SIG-M5 treated with dmso at 0.1 percent for 504 hours (cell line): Measurements from ENCODE around the gene CSRP3.

Experiments
- DNase-seq: peaks from one replicate; lab custom pipeline; 2025; ENCODE audit not compliant: unreplicated experiment; lab: John Stamatoyannopoulos, UW

CSRP3 gene

DNA sequence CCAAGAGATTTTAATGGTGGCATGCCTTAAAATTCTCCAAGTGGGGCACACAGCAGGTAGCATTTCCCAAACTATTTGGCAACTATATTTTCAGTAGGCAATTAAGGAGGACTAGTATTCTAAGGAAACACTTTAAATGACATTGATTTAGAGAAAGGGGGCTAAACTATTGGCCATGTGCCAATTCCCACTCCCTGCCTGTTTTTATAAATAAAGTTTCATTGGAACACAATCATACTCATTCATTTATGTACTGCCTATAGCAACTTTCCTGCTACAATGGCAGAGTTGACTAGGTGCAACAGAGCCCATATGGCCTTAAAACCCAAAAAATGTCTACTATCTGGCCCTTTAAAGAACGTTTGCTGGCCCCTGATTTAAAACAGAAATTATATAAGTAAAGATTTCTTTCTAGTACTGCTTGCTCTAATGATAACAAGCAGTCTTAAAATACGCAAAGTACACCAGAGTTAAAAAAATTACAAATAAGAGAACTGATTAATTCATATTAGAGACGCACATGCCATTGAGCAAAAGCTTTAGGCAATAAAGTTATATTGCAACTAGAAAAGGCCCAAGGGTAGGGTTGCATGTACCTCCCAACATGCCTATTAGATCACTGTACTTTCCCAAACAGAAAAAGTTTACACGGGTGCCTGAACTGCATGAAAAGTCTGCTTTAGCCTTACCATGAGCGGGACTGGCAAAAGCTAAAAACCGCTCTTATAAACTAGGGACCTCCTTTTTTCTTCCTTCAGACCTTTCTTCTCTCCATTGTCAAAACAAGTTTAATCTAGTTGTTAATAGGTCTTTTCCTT, 24.8 kb upstream of the CSRP3 start:
- no peak for DNase-seq

DNA sequence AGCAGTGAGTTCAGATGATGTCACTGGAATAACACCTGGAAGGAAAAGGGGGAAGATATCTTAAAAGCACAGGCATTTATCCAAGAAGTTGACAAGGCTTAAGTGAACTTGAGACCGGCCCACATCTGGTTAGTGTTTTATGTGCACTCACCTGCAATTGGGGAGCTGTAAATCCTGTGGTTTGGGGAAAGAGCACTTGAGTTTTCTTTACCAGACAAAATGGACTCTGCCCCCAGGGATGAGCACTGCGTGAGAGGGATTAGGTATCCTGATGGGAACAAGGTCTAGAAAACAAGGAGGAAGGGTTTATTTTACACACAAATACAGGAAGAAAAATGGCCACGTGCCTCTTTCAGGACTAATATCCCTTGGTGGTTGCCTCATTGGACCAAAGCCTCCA, 23.8 kb upstream of the CSRP3 start:
- no peak for DNase-seq

DNA sequence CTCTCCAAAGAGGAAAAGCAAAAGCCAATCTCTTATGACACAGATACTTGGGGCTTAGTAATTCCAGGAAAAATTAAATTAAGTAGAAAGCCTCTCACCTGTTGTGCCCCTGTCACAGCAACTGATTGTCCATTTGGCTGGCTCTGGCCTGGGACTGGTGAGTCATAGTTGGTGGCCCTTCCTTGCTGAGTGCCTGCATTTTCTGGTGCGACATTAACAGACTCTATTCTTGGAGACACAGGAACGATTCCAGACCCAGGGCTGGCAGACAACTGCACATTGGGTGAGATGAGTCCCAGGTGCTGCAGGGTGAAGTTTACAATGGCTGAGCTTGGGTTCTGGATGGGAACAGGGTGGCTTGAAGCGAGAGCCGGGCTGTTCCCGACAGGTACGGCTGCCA, 23.3 kb upstream of the CSRP3 start:
- no peak for DNase-seq

DNA sequence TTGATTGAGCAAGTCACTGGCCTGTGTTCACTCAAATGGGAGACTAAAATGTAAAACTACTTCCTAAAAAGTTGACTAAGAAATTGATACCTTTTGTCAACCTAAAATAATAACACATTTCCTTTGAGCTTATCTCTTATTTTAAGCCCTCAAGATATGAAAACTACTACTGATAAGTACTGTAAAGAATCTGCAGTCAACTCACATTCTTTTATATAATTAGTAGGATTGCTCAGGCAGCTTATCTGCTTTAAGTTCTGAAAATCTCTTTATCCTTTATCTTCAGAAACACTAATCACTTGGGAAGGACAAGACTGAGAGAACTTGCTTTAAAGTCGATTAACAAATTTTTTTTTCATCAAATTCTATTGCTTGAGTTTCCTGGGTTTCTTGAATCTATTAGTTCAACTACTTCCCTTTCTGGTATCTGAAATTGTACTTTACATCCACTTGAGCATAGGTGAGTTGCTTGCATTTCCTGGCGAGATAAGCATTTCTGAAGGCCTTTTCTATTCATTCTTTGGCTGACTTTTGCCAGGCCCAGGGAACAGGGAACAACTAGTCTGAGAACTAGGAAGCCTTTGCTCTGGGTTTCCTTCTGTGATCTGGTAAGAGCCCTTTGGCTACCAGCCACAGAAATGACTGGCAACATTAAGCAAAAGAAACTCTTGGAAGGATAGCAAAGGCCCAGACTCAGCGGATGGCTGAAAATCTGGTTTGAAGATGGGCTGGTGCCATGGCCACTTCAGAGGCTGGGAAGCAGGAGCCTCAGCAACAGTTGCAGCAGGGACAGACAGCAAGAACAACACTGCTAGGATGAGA, 19.3 kb upstream of the CSRP3 start:
- no peak for DNase-seq

DNA sequence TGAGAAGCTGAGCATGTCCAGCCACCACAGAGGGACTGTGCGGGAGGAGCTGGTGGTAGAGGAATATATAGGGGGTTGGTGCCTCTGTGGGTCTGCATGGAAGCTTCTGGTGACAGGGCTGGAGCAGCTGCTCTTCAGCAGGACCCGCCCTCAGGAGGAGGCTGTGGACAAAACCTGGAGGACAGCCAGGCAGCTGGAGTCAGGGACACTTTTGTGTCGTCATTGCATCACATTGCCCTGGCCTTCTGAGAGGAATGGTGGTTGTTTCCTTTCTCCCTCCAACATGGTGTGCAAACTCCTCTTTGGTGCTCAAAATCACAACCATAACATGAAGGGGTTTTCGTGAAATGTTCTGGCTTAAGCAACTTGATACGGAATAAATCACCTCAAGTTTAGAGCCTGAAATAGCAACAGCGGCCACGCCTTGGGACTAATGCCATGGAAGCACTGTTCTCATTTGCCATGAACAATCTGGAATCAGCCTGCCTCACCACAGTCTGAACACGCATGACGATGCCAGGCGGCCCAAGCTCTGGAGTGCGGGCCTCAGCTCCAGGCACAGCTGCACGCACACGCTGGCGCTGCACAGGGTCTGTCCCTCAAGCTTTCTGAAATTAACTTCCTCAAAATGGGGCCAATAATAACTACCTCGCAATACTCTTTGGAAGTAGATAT, 17.1 kb upstream of the CSRP3 start:
- DNase-seq, result no peak

DNA sequence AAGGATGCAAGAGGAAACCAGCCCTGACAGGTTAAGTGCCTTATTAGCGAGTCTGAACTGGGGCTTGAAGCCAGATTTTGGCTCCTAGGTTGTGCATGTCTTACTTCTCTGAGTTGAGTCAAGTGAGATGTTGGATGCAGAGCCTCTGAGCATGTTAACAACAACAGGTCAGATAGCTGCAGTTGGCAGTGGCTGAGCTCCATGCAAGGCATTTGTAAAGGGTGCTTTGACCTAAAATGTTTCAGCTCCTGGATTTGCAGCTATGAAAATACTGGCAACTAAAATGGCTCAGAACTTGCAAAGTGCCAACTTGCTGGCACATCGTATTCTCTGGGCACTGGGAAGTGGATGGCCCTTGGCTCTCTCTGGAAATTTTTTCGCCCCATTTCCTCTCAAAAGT, 16.4 kb upstream of the CSRP3 start:
- no peak for DNase-seq

DNA sequence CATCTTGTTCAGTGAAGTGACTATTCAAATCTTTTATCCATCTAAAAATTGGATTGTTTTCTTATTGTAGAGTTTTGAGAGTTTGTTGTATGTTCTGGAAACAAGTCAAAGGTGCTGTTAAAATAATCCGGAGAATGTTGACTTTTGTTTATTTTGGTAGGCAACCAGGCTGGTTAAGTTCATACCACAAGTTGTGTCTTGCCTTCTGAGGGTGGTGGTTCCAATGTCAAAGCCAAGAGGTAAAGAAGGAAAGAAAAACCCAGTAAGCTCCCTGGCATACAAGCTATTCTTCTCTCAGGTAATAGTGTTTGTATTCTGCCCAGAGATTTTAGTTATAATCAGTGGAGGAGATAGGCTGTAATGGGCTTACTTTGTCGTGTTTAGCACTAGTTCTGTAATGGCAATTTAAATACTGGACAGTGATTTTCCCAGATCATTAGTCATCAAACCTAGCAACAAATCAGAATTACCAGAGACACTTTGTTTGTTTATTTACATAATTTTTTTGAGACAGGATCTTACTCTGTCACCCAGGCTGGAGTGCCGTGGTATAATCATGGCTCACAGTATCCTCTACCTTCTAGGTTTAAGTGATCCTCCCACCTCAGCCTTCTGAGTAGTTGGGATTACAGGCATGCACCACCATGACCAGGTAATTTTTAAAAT, 15.1 kb upstream of the CSRP3 start:
- no peak for DNase-seq

DNA sequence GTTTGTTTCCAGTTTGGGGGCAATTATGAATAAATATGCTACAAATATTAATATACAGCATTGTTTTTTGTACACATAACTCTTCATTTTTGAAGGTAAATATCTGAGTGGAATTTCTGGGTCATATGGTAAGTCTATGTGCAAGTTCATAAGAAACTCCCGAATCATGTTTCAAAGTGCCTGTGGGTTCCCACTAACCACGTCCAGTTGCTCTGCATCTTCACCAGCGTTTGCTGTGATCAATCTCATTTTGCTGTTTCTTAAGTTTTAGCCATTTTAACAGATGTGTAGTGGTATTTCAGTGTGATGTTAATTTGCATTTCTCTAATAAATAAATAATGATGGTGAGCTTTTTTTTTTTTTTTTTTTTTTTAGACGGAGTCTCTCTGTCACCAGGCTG, 14.2 kb upstream of the CSRP3 start:
- DNase-seq, result no peak

DNA sequence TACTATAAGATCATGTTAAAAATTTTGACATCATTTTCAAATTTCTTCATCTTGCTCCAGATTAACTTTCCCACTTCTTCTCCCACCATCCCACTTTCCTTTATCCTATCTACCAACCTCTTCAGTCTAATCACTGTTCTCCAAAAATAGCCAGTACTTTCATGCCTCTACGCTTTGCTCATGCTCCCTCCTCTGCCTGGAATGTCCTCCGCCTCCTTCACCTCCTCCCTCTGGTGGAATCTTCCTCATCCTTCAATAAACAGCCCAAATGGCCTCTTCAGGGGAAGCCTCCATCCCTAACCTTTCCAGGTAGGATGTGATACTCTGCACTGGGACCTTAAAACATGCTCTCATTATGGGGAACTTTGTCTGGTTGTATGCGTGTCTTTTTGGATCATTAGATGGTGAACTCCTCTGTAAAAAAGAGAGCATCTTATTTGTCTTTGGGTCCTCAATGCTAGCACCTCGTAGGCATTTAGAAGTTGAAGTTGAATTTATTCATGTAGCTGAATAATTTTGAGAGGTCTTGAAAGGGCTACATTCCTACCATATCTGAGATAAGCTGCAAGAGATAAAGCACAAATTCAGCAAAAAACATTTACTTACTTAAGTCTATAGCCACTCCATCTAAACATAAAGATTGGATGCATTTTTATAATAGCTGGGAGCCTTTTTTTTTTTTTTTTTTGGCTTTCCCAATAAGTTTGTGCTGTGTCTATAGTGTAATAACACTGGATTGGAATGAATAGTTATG, 8.0 kb upstream of the CSRP3 start:
- no peak for DNase-seq

DNA sequence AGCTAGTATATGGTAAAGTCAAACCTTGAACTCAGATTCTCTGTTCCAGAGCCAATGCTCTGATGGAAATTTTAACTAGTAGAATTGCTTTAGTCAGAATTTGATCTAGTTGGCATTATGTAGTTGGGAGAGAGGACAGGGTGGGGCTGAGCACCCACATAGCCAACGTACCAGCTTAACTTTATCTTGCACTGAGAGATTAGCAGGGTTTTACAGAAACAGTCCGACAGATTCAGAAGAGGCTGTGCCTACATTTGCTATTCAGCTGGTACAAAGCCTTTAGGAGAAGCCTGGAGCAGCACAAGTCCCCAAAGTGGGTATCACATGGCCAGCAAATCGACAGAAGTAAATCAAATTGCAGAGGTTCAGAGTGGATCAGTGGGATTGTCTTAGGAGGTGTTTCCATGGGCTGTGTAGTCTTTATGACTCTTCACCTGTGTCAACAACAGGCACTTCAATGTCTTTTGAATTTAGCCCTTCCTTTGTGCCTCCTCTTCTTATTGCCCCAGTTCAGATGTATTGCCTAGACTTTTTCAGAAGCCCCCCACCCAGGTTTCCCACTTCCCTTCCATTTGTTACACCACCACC, 7.3 kb upstream of the CSRP3 start:
- no peak for DNase-seq

DNA sequence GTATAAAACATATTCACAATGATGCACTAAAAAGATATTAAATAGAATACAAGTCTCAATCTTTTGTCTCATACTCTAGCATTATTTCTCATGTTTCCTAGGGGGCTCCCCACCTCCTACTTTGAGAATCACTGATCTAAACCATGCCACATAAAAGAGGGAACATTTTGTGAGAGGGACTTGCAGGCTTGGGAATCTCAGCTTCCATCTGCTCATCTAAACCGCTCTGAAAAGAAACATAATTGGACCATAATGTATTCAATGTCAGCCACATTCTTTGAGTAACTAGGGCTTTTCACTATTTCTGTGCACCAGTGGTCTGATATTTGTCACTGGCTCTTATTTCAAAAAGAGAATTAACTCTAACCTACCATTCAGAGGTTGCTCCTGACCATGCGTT, 6.4 kb upstream of the CSRP3 start:
- no peak for DNase-seq

DNA sequence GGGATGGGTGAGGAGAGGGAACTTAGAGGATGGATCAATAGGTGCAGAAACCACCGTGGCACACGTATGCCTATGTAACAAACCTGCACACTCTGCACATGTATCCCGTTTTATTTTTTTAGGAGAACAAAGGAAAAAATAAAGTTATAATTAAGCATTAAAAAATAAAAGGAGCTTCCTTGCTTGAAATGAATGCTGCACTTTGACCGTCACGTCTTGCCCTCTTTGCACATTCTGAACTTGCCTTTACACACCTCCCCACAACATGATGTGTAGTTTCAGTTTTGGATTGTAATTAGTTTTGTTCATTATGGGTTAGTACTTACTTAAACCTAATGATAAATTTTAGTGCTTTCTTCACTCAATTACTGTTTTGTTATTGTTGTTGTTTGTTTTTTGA, 3.1 kb upstream of the CSRP3 start:
- DNase-seq, result no peak

DNA sequence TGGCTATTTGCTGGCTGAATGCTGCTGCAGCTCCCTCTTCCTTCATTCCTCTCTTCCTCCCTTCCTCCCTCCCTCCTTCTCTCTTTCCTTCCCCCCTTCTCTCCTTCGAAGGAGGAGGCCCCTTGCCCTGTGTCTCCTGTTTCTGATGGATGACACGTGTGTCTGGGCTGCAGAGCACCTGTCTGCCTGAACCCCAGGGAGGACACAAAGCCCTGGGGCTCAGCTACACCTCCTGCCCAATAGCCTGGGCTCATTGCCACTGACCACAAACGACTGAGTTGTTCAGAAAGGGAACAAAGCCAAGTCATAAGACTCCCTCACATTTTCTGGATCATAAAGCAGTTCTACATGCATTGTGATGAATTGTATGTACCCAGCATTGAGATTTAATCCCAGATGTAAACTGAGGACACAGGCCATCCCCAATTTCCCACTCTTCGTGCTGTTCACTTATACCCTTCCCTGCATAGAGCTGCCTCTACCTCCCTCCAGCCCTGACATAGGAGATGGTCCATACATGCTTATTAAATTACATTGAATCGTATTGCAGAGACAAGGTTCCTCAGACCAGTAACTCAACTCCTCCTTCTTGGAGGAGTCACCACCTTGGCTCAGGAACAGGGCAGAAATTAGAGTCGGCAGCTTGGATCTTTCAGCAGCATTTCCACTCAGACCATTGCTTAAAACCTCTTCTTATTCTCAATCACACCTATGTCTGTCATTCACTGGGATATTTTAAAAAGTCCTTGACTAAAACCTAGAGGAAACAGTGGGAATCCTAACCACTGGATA, 1.2 kb downstream of the CSRP3 start:
- DNase-seq, result no peak

DNA sequence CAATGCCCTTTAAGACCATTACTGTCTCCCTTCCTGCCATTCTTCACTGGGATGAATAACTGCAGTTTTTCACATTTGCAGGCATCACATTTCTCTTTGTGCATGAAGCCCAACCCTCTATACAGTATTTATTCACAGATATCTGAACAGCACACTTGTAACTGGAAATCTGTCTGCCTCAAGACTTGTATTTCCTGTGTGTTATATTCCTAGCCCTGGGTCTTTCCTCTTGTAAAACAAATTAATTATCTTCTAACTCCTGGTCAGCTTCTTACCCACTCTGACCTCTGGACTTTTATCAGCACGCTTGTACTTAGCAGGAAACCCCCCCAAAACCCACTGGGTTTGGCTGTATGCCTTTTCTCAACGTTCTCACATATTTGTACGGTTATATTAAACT, 2.0 kb downstream of the CSRP3 start:
- DNase-seq, result no peak

DNA sequence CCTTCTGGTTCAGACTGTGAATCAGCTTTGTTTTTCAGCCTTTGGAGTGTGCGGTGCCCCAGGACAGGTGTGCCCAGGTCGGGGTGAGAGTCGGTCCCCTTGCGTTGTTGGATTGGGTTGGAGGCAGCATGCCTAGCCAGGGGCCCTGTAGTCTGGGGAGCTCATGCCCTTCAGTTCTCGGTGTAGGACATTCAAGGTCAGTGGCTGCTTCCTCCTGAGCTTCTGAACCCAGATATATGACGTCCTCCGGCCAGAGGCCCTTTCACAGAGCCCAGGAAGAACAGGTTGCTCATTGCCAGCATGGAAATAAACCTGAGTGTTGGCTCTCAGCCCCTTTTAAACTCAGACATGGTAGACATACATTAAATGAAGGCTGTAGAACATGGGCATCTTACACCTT, 2.7 kb downstream of the CSRP3 start:
- DNase-seq, result no peak

DNA sequence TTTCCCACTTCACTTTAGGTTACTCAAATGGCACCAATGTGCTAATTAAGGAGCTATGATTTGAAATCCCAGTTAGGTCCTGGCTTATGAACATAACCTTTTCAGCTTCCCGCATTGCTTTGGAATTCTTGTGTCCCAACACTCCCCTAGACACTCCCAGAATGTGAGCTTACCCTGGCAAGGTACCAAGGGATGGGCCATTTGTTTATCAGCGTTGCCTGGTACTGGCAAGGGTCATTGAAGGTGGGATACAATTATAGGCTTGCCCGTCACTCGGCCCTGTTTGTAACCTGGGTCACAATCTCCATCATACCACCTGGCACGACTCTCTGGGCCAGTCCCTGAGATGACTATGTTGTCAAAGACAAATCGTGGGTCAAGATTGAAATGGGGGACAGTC, 5.4 kb downstream of the CSRP3 start:
- DNase-seq, result no peak

DNA sequence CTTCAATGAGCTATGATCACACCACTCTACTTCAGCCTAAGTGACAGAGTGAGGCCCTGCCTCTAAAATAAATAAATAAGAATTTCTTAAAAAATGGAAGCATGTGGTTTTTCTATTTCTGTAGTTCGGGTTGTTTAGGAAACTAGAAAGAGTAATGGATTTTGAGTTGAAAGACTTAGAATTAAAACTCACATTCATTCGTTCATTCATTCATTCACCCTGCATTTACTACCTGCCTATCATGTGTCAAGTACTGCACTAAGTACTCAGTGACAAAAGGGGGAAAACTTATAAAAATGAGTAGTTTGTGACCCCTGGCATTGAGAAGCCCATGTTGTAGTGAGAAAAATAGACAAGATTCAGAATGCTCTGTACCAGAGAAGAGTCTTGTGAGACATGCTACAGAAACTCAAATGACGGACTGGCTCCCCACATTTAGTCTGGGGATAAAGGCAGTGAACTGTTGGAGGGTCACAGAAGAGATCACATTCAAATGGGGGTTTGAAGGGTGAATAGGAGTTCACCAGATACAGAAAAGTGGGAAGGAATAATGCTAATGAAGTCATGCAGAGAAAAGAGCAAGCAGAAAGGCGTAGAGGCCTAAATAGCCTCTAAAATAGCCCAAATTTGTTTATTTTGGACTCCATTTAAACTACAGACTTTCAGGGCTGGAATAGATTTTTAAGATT, 7.0 kb downstream of the CSRP3 start:
- DNase-seq, result no peak

DNA sequence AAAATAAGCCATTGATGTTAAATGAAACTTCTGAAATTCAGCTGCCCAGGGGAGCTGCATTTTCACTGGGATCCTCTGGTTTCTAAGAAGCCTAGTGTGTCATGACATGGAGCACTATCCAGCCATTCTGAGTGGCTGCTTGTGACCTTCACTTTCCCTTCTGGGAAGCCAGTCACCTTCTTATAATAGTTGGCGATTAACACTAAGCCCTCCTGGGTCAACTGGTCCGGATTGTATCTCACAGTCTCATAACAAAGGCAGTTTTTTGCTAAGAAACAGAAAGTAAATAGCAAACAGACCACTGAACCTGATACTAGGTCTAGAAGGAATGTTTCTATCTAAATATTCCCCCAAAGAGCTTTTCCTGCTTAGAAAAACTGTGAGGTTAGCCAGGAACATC, 7.9 kb downstream of the CSRP3 start:
- DNase-seq, result no peak
